HepG2 (cell line): Measurements from ENCODE around the gene PLEKHA3. TPM values are rescaled to one million over a fixed set of nuclear protein-coding genes. Genes with fewer than 3 reads are reported as not detected.
A peak's percentile ranks its signal among the peaks of the same experiment; 100 is the strongest.

Experiments used
- ATAC-seq: fragments of 200-7000 bp; cut with Tn5 transposase; 3 replicates; pipeline ENCODE4 v1.9.1; 2020; ENCODE audit warnings: mild to moderate bottlenecking, moderate library complexity
- BruUV-seq: library from RNA; stranded (reverse); fragments of 400-500 nt; replicated peaks from 2 replicates; lab custom pipeline; 2021; lab: Mats Ljungman, UMichigan
- CTCF ChIA-PET: fragments of 300-600 bp; formaldehyde crosslinking; extraction: SDS; loops from one replicate; lab custom pipeline; 2021; ENCODE audit warnings: low total read pairs, inconsistent platforms, low intra/inter-chr PET ratio; lab: Yijun Ruan, JAX
- POLR2A ChIA-PET: fragments of 350-600 bp; sonication (Branson Sonifier 250); formaldehyde crosslinking; loops from one replicate; lab custom pipeline; 2020; ENCODE audit warnings: antibody characterized with exemption, inconsistent platforms; lab: Yijun Ruan, JAX
- DNase-seq: peaks from one replicate; pipeline ENCODE4 v3.0.0-alpha.2; 2015; ENCODE audit warnings: low spot score
- FAIRE-seq: peaks from 3 replicates; lab custom pipeline; 2011; peaks lifted over from hg19 to GRCh38; lab: Jason Lieb, UNC
- H2AFZ ChIP-seq: one replicate; pipeline ENCODE4 v1.6.1; 2011; ENCODE audit warnings: low read length, inconsistent platforms
- H3K27ac ChIP-seq: fragments of 300-600 bp; 3 replicates; pipeline ENCODE4 v1.8.0; 2011; ENCODE audit warnings: mixed run types, mild to moderate bottlenecking, mixed read lengths, low read length, inconsistent platforms; ENCODE audit not compliant: insufficient read depth; ENCODE audit errors: extremely low read length
- H3K27me3 ChIP-seq, 2 experiments: fragments of 200-600 bp in 1 of 2; 2 replicates in 1 of 2; 3 replicates in 1 of 2; pipeline versions ENCODE4 v1.6.0 to v1.8.0; 2011; ENCODE audit warnings: low read length in 2 of 2, mild to moderate bottlenecking in 2 of 2, moderate library complexity in 2 of 2, inconsistent platforms in 1 of 2; ENCODE audit not compliant: insufficient read depth in 2 of 2, control insufficient read depth in 1 of 2
- H3K36me3 ChIP-seq, 2 experiments: fragments of 200-600 bp in 1 of 2; replicated peaks in 1 of 2; 2 replicates in 1 of 2; 3 replicates in 1 of 2; pipeline versions ENCODE4 v1.5.1 to v1.8.0; 2011; ENCODE audit warnings: low read length in 2 of 2, inconsistent platforms in 1 of 2; ENCODE audit not compliant: insufficient read depth in 2 of 2, control insufficient read depth in 1 of 2
- H3K4me1 ChIP-seq: 2 replicates; pipeline ENCODE4 v1.5.1; 2012; ENCODE audit warnings: low read length, inconsistent platforms; ENCODE audit not compliant: insufficient read depth
- H3K4me2 ChIP-seq: 2 replicates; pipeline ENCODE4 v1.6.0; 2011; ENCODE audit warnings: low read depth, low read length, inconsistent platforms
- H3K4me3 ChIP-seq, 3 experiments: fragments of 200-600 bp in 1 of 3; sonication (generic), shearing (Covaris generic) in 1 of 3; replicated peaks in 1 of 3; 2 replicates each; pipeline ENCODE4 v1.5.1; 2011 to 2016; ENCODE audit warnings: low read length in 3 of 3, inconsistent platforms in 2 of 3, low read depth in 2 of 3, mild to moderate bottlenecking in 2 of 3, control low read depth in 1 of 3, mixed read lengths in 1 of 3; ENCODE audit not compliant: insufficient read depth in 1 of 3
- H3K79me2 ChIP-seq: one replicate; pipeline ENCODE4 v1.6.1; 2011; ENCODE audit warnings: low read length, inconsistent platforms; ENCODE audit not compliant: insufficient read depth
- H3K9ac ChIP-seq: 2 replicates; pipeline ENCODE4 v1.6.0; 2011; ENCODE audit warnings: mild to moderate bottlenecking, low read depth, low read length, inconsistent platforms; ENCODE audit not compliant: insufficient read depth
- H3K9me3 ChIP-seq: 2 replicates; pipeline ENCODE4 v1.5.1; 2012; ENCODE audit warnings: mild to moderate bottlenecking, low read length
- H4K20me1 ChIP-seq: 2 replicates; pipeline ENCODE4 v1.6.0; 2011; ENCODE audit warnings: inconsistent platforms, mild to moderate bottlenecking, low read length, moderate library complexity; ENCODE audit not compliant: insufficient read depth
- HNF4A ChIP-seq: sonication (generic); formaldehyde crosslinking; IDR thresholded peaks from 2 replicates; pipeline ENCODE4 v1.4.0; 2020; ENCODE audit warnings: missing genetic modification reagents
- HNRNPK ChIP-seq: fragments of 200-400 bp; formaldehyde crosslinking; IDR thresholded peaks from 2 replicates; pipeline ENCODE4 v1.6.1; 2018; ENCODE audit warnings: low read length, low read depth, moderate library complexity, mild to moderate bottlenecking; ENCODE audit not compliant: poor library complexity, severe bottlenecking
- HOMEZ ChIP-seq: IDR thresholded peaks from 2 replicates; pipeline ENCODE4 v1.6.1; 2016; ENCODE audit warnings: low read depth
- MAZ ChIP-seq, 2 experiments: sonication (generic) in 1 of 2; formaldehyde crosslinking in 1 of 2; IDR thresholded peaks; 2 replicates each; pipeline versions ENCODE4 v1.5.0 to v1.6.1; 2012 to 2020; ENCODE audit warnings: low read depth in 2 of 2, mild to moderate bottlenecking in 2 of 2, borderline replicate concordance in 1 of 2, improper control_type of control experiment in 1 of 2, low read length in 1 of 2, missing genetic modification reagents in 1 of 2, moderate library complexity in 1 of 2
- WGBS: methylation state at CpG from one replicate; pipeline ENCODE4 v1.1.6; 2017; ENCODE audit warnings: low lambda C conversion rate; 5-methylcytosine and 5-hydroxymethylcytosine counted together
- in situ Hi-C: cut with HindIII; loops from 2 replicates; pipeline ENCODE4 v1.10.0; 2017; ENCODE audit warnings: low pct_unique_long_range_greater_than_20kb; ENCODE audit not compliant: extremely low pct_ligation_motif_present
- intact Hi-C: fragments of 100-400 bp; cut with micrococcal nuclease; formaldehyde crosslinking; loops from one replicate; pipeline ENCODE4 v1.10.0; 2022; ENCODE audit not compliant: unreplicated experiment
- polyA plus RNA-seq, 8 experiments: library from polyadenylated mRNA; depleted of rRNA in 3 of 8; stranded (reverse) in 7 of 8; unstranded in 1 of 8; fragments of >200 nt; fragmentation: Illumina TruSeq in 4 of 8; extraction: Trizol in 4 of 8; gene quantifications; 2 replicates each; pipeline versions ENCODE4 v1.2.1 to v1.2.3, GENCODE V29; 2011 to 2016; ENCODE audit warnings: low read depth in 4 of 8, missing spikeins in 1 of 8, mixed read lengths in 1 of 8; ENCODE audit not compliant: insufficient read depth in 1 of 8
- total RNA-seq, 5 experiments: library from RNA; depleted of rRNA; stranded (reverse); fragments of >200 nt; fragmentation: Illumina TruSeq; extraction: Trizol; gene quantifications; 2 replicates each; pipeline ENCODE4 v1.2.3, GENCODE V29; 2016; ENCODE audit warnings: low read depth in 1 of 5
- TF ChIP-seq, protein P1 (sequence below): sonication (generic); formaldehyde crosslinking; IDR thresholded peaks from 2 replicates; pipeline ENCODE4 v1.8.1; 2023; ENCODE audit warnings: mild to moderate bottlenecking, inconsistent platforms, moderate library complexity, missing genetic modification reagents, borderline replicate concordance

The PLEKHA3 gene
- total and polyA plus RNA-seq, 2 of the 13 experiments (the other 11 are each of a cell fraction or from before 2014, with no cell fraction given), result 11.7 to 23.1 TPM

DNA sequence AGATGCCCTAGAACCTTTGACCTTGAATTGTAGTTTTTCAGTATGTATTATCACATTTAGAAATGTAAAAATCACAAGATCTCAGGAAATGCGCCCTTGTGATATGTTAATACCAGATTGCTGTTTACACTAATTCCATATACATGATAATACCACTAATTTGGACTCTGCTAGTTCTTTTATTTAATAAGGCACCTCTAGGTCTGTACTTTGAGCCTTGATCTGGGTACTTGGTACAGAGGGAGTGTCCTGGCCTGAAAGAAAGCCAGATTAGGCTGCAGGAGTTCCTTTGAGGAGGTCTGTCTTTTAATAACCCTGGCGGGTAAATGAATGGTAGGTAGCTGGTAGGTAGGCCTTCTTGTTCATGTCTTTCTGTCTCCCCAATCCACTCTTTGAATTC, 26.3 kb downstream of the PLEKHA3 start:
- intact Hi-C loops (no loop called here), in situ Hi-C loops (no loop called here)
- TF ChIP-seq, protein P1, sequence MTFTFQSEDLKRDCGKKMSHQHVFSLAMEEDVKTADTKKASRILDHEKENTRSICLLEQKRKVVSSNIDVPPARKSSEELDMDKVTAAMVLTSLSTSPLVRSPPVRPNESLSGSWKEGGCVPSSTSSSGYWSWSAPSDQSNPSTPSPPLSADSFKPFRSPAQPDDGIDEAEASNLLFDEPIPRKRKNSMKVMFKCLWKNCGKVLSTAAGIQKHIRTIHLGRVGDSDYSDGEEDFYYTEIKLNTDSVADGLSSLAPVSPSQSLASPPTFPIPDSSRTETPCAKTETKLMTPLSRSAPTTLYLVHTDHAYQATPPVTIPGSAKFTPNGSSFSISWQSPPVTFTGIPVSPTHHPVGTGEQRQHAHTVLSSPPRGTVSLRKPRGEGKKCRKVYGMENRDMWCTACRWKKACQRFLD (CRISPR knock-in tag), result no peak
- TF ChIP-seq HNF4A, result 0 out of 2 replicates have a peak, but pooled peaks have one; percentile 11
- H3K27ac ChIP-seq, result no peak overlapping the region
- ATAC-seq (no peak), DNase-seq (no peak), FAIRE-seq (no peak)
- WGBS, result 96% methylated on average over 2 of the region's 2 CpGs
- no TSS peak for BruUV-seq
- peaks cover 6 to 44% of the 10 kb centered on the region in 2 experiments for H3K36me3 ChIP-seq
- H3K27me3 ChIP-seq, result no peaks in the 10 kb centered on the region
- H3K4me3 ChIP-seq, result no peak overlapping the region
- no peaks in the 10 kb centered on the region for H3K79me2 ChIP-seq
- no peaks in the 10 kb centered on the region for H4K20me1 ChIP-seq
- CTCF ChIA-PET, result no interaction called here
- no peaks in the 10 kb centered on the region for H3K9me3 ChIP-seq
- no peak overlapping the region for H3K4me2 ChIP-seq
- POLR2A ChIA-PET, result interaction anchor here (1.4 kb wide), 1 partner anchor 56 kb away, joined by 5 read pairs; the partner anchor contains the start of genes PJVK and PRKRA
- peaks cover 9% of the 10 kb centered on the region for H3K4me1 ChIP-seq
- no peak overlapping the region for H2AFZ ChIP-seq
- no peak overlapping the region for H3K9ac ChIP-seq

- no peak for ATAC-seq
- no peaks in the 10 kb centered on the region for H3K79me2 ChIP-seq
- H3K9me3 ChIP-seq, result no peaks in the 10 kb centered on the region
- H4K20me1 ChIP-seq, result no peaks in the 10 kb centered on the region
- peaks cover 9% of the 10 kb centered on the region for H3K4me1 ChIP-seq
- H3K4me2 ChIP-seq, result no peak overlapping the region
- CTCF ChIA-PET, result no interaction called here
- 86% methylated on average over 1 of the region's 1 CpG for WGBS
- no peak for FAIRE-seq
- H3K27me3 ChIP-seq, result no peaks in the 10 kb centered on the region
- no peak overlapping the region for H3K4me3 ChIP-seq
- no TSS peak for BruUV-seq
- peak; percentile 69 for TF ChIP-seq HNRNPK
- peak; percentile 89; the same call in 1 of the 2 replicates for TF ChIP-seq HOMEZ (CRISPR knock-in tag)
- no peak for TF ChIP-seq MAZ (IDR thresholded peaks at IDR 0.05; ENCODE audit: borderline replicate concordance, low read depth, low read length)
- TF ChIP-seq MAZ (CRISPR knock-in tag; IDR thresholded peaks at IDR 0.05; ENCODE audit: low read depth), result no peak
- TF ChIP-seq, all 625 proteins: peak for 2
- Histone ChIP-seq H3K27ac (no peak overlapping the region), H2AFZ (no peak overlapping the region), H3K36me3 (peaks cover 6 to 40% of the 10 kb centered on the region in 2 experiments), H3K9ac (no peak overlapping the region)
- intact Hi-C loops (no loop called here), in situ Hi-C loops (no loop called here)
- DNase-seq, result no peak
- POLR2A ChIA-PET, result interaction anchor here (1.4 kb wide), 1 partner anchor 56 kb away, joined by 5 read pairs; the partner anchor contains the start of genes PJVK and PRKRA
Observed at GRCh38 chr2:178506949-178507348, 26.7 kb downstream of the PLEKHA3 start.
